ENCODE data around the gene SERPINB6. TPM values are rescaled to one million over a fixed set of nuclear protein-coding genes. Genes with fewer than 3 reads are reported as not detected.

Gene SERPINB6
- total RNA-seq, 1 donor from 2014 or later, result 120 TPM

DNA sequence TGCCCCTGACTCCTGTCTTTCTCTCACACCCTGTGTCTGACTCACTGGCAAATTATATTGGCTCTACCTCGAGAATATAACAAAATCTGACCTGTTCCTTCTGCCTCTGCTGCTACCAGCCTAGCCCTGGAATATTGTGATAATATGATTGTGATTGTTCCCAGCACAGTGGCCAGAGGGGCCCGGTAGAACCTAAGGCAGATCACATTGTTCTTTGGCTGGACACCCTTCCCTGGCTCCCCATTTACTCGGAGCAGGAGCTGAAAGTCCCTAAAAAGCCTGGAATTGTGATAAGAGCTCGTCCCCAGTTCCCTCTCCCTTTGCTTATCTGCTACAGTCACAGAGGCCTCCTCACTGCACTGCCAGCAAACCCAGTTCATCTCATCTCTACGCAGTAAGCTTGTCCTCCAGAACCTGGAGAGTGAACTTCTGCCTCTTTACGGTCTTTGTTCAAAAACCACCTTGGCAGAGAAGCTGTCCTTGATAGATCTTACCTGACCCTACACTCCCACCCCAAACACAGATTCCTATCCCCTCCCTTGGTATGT lies 21.8 kb downstream of the SERPINB6 start:
- TF ChIP-seq CTCF (conservative IDR thresholded peaks at IDR 0.05; ENCODE audit: low read depth, low read length), result no peak
- H3K4me3 ChIP-seq (ENCODE audit: low read depth, low read length), result no peak overlapping the region

GRCh38 chr6:2949121-2949520 lies 22.2 kb downstream of the SERPINB6 start:
- no peak for TF ChIP-seq CTCF (conservative IDR thresholded peaks at IDR 0.05; ENCODE audit: low read depth, low read length)
- no peak overlapping the region for H3K4me3 ChIP-seq (ENCODE audit: low read depth, low read length)
- no peak for DNase-seq (ENCODE audit: low read depth)

More for the DNA sequence above, 21.8 kb downstream of the SERPINB6 start:
- no peak for DNase-seq (ENCODE audit: low read depth)

DNA sequence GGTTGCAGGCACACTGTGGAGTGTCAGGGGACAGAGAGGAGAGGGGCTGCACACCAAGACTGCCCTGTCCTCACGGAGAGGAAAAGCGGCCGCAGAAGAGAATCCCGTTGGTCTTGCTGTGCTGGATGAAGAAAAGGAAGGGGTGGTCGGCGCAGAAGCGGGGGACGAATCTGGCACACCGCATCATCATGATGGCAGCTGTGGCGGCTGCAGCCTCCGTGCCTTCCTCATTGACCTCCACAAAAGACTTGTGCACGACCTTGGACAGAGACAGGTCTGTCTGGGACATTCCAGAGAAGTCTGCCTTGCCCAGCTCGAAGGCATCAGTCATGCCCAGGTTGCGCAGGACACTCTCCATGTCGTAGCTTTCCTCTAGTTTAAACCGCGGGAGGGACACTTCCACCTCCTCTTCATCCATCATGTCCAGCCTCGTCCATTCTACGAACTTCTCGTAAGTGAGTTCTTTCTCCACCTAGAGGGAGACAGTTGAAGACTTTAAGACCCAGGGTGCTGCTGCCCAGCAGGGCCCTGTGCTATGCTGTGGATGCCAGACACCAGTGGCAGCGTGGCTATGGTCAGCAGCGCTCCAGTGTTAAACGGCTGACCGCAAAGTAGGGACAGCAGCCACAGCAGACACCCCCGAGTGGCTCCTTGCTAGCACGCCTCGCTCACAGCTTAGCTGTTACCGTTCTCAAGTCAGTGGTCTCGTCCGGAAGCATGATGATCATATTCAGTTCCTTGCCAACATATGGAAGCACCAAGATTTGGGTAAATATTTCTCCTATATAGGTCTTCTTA lies 22.9 kb downstream of the SERPINB6 start:
- DNase-seq (ENCODE audit: low read depth), result no peak
- no peak overlapping the region for H3K4me3 ChIP-seq (ENCODE audit: low read depth, low read length)
- TF ChIP-seq CTCF (conservative IDR thresholded peaks at IDR 0.05; ENCODE audit: low read depth, low read length), result no peak

- TF ChIP-seq CTCF (conservative IDR thresholded peaks at IDR 0.05; ENCODE audit: low read depth, low read length), result no peak
- H3K4me3 ChIP-seq (ENCODE audit: low read depth, low read length), result no peak overlapping the region
- DNase-seq (ENCODE audit: low read depth), result no peak
Observed at GRCh38 chr6:2947445-2947844, 23.9 kb downstream of the SERPINB6 start.

GRCh38 chr6:2945153-2945452 lies 26.3 kb downstream of the SERPINB6 start:
- no peak overlapping the region for H3K4me3 ChIP-seq (ENCODE audit: low read depth, low read length)
- DNase-seq (ENCODE audit: low read depth), result no peak
- TF ChIP-seq CTCF (conservative IDR thresholded peaks at IDR 0.05; ENCODE audit: low read depth, low read length), result no peak

DNA sequence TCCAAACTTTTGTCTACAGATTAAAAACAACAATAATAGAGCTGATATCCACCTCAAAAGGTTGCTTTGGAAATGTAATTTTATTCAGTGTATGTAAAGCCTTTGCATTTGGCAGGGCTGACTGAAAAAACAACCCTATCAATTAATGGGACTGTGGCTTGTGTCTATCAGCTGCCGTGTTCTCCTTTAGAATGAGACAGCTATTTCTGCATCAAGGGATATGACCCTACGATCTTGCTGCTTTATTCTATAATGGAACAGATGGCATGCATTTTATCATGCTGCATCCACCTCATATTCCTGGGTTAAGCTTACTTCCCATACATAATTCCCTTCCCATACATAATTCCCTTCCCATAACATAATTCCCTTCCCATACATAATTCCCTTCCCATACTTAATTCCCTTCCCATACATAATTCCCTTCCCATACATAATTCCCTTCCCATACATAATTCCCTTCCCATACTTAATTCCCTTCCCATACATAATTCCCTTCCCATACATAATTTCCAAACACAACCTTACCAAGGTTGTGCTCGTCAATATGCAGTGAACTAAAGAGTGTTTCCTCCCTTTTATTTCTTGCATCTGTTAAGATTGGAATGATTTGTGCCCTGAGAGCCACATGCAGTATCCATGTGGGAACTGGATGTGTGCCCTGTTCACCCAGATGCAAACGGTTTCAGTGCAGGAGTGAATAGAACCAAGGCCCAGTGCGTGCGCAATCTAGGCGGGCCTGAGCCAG lies 26.8 kb downstream of the SERPINB6 start:
- TF ChIP-seq CTCF (conservative IDR thresholded peaks at IDR 0.05; ENCODE audit: low read depth, low read length), result no peak
- H3K4me3 ChIP-seq (ENCODE audit: low read depth, low read length), result no peak overlapping the region
- no peak for DNase-seq (ENCODE audit: low read depth)

Measured in epithelial cell of proximal tubule (primary cell).